Caco-2 (cell line): Measurements from ENCODE around the gene POGZ. TPM values are rescaled to one million over a fixed set of nuclear protein-coding genes. Genes with fewer than 3 reads are reported as not detected.
"Not testable (repeated sequence)": the region's sequence is repeated elsewhere in the genome, so short reads cannot be mapped to it uniquely, and the experiment has no call there.

Experiments used
- BruUV-seq: library from RNA; stranded (reverse); fragments of 400-500 nt; replicated peaks from 2 replicates; lab custom pipeline; 2021; lab: Mats Ljungman, UMichigan
- CTCF ChIA-PET: fragments of 300-600 bp; sonication (Branson Sonifier 250); formaldehyde crosslinking; loops from one replicate; lab custom pipeline; 2022; ENCODE audit warnings: antibody characterized with exemption; lab: Charles Lee
- POLR2A ChIA-PET: fragments of 300-600 bp; sonication (Branson Sonifier 250); formaldehyde crosslinking; loops from one replicate; lab custom pipeline; 2022; ENCODE audit warnings: antibody characterized with exemption; lab: Charles Lee
- DNase-seq, 2 experiments: peaks; one replicate each; pipeline versions ENCODE4 v3.0.0 to v3.0.0-alpha.2; 2020 to 2022
- H3K27me3 ChIP-seq: replicated peaks from 2 replicates; pipeline ENCODE4 v1.6.0; 2011; ENCODE audit warnings: low read length; ENCODE audit not compliant: control insufficient read depth, insufficient read depth
- H3K36me3 ChIP-seq: 2 replicates; pipeline ENCODE4 v1.5.1; 2011; ENCODE audit warnings: low read length; ENCODE audit not compliant: control insufficient read depth, insufficient read depth
- H3K4me1 ChIP-seq: fragments of 250-450 bp; sonication (Bioruptor Pico); 2 replicates; pipeline ENCODE4 v1.5.1; 2020; ENCODE audit warnings: mild to moderate bottlenecking
- H3K4me3 ChIP-seq: 2 replicates; pipeline ENCODE4 v1.5.1; 2011; ENCODE audit warnings: low read depth, mild to moderate bottlenecking, control low read depth, low read length
- H3K9me3 ChIP-seq: fragments of 250-450 bp; sonication (Bioruptor Pico); 2 replicates; pipeline ENCODE4 v1.5.1; 2020; ENCODE audit warnings: mild to moderate bottlenecking, moderate library complexity
- H3K27ac Mint-ChIP-seq: one replicate; pipeline ENCODE4 v1.8.0; 2022; ENCODE audit warnings: mixed read lengths; ENCODE audit not compliant: unreplicated experiment
- H3K27me3 Mint-ChIP-seq: one replicate; pipeline ENCODE4 v1.8.0; 2022; ENCODE audit warnings: mixed read lengths; ENCODE audit not compliant: insufficient read depth, unreplicated experiment
- H3K36me3 Mint-ChIP-seq: one replicate; pipeline ENCODE4 v1.8.0; 2022; ENCODE audit warnings: mild to moderate bottlenecking, mixed read lengths; ENCODE audit not compliant: insufficient read depth, unreplicated experiment
- H3K4me1 Mint-ChIP-seq: one replicate; pipeline ENCODE4 v1.8.0; 2022; ENCODE audit warnings: low read depth, mixed read lengths; ENCODE audit not compliant: unreplicated experiment
- H3K4me3 Mint-ChIP-seq: one replicate; pipeline ENCODE4 v1.8.0; 2022; ENCODE audit warnings: mild to moderate bottlenecking, moderate library complexity, mixed read lengths; ENCODE audit not compliant: unreplicated experiment
- H3K9me3 Mint-ChIP-seq: one replicate; pipeline ENCODE4 v1.8.0; 2022; ENCODE audit warnings: mixed read lengths; ENCODE audit not compliant: unreplicated experiment
- intact Hi-C: fragments of 100-400 bp; cut with micrococcal nuclease; formaldehyde crosslinking; loops from one replicate; pipeline ENCODE4 v1.10.0; 2022; ENCODE audit not compliant: unreplicated experiment
- total RNA-seq: library from RNA; stranded (reverse); gene quantifications from 2 replicates; pipeline ENCODE4 v1.2.3, GENCODE V29; 2022
- TF ChIP-seq, protein P1 (sequence below), 2 experiments: fragments of 200-600 bp in 1 of 2; IDR thresholded peaks; 1 replicate in 1 of 2; 2 replicates in 1 of 2; pipeline versions ENCODE4 v1.5.1 to v1.8.0; 2011 to 2022; ENCODE audit warnings: antibody characterized with exemption in 1 of 2, control low read depth in 1 of 2, inconsistent platforms in 1 of 2, low read depth in 1 of 2, low read length in 1 of 2, mild to moderate bottlenecking in 1 of 2, moderate library complexity in 1 of 2; ENCODE audit not compliant: insufficient read depth in 1 of 2, severe bottlenecking in 1 of 2, unreplicated experiment in 1 of 2

Gene POGZ
- total RNA-seq, 1 experiment from 2014 or later, result 80.0 TPM

DNA sequence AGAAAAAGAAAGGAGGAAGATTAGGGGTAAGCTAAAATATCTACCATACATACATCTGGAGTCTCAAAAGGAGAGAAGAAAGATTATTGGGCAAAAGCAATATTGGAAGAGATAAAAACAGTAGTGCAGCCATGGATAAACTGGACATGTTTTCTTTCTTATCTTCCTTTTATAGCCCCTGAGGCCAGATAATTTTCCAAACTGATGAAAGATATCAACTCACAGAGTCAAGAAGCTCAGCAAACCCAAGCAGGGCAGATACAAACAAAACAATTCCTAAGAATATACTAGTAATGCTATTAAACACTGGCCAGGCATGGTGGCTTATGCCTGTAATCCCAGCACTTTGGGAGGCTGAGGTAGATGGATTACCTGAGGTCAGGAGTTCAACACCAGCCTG lies 65.7 kb downstream of the POGZ start:
- intact Hi-C loops, result loop anchor here (10.0 kb wide), 1 partner anchor 49 kb away; the partner anchor contains the start of gene RFX5
- Mint-ChIP-seq H3K27me3 (no peaks in the 10 kb centered on the region), H3K27ac (no peak overlapping the region), H3K4me1 (no peaks in the 10 kb centered on the region), H3K9me3 (peaks cover 10% of the 10 kb centered on the region), H3K4me3 (no peak overlapping the region), H3K36me3 (no peaks in the 10 kb centered on the region)
- no peak for DNase-seq
- Histone ChIP-seq H3K36me3 (no peaks in the 10 kb centered on the region), H3K9me3 (peaks cover 6% of the 10 kb centered on the region; the same call in 1 of the 2 replicates), H3K4me3 (no peak overlapping the region), H3K4me1 (no peaks in the 10 kb centered on the region), H3K27me3 (no peaks in the 10 kb centered on the region)
- no TSS peak for BruUV-seq
- ChIA-PET POLR2A (no interaction called here), CTCF (no interaction called here)
- TF ChIP-seq, protein P1, sequence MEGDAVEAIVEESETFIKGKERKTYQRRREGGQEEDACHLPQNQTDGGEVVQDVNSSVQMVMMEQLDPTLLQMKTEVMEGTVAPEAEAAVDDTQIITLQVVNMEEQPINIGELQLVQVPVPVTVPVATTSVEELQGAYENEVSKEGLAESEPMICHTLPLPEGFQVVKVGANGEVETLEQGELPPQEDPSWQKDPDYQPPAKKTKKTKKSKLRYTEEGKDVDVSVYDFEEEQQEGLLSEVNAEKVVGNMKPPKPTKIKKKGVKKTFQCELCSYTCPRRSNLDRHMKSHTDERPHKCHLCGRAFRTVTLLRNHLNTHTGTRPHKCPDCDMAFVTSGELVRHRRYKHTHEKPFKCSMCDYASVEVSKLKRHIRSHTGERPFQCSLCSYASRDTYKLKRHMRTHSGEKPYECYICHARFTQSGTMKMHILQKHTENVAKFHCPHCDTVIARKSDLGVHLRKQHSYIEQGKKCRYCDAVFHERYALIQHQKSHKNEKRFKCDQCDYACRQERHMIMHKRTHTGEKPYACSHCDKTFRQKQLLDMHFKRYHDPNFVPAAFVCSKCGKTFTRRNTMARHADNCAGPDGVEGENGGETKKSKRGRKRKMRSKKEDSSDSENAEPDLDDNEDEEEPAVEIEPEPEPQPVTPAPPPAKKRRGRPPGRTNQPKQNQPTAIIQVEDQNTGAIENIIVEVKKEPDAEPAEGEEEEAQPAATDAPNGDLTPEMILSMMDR (IDR thresholded peaks at IDR 0.05; ENCODE audit: insufficient read depth in 1 of 2, low read depth in 1 of 2, low read length in 1 of 2, severe bottlenecking in 1 of 2, unreplicated experiment in 1 of 2), result no peak

DNA sequence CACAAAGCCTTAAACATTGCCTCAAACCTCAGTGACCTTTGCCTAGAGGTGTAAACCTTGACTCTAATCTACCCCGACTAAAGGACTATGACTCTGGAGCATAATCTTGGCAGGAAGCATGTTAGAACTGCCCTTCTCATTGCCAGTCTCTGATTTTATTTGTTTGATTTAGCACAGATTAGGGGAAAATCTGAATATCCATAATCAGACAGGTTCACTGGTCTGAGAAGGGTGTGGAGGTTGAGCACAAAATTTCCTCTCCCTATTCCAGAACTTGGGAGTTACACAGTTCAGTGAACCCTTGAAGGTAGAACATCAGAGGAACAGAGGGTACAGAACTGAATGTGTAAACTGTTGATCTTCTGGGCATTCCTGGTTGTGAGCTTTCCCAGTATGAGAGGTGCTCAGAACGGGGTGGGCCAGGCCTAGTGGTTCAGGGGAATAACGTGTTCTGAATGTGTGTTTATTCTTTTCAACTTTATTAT lies 68.2 kb downstream of the POGZ start:
- Histone ChIP-seq H3K36me3 (no peaks in the 10 kb centered on the region), H3K4me1 (no peaks in the 10 kb centered on the region), H3K4me3 (no peak overlapping the region), H3K9me3 (peaks cover 6% of the 10 kb centered on the region; the same call in 1 of the 2 replicates), H3K27me3 (no peaks in the 10 kb centered on the region)
- intact Hi-C loops, result loop anchor here (10.0 kb wide), 1 partner anchor 46 kb away; the partner anchor contains the start of gene RFX5
- DNase-seq, result no peak
- TF ChIP-seq, protein P1 (IDR thresholded peaks at IDR 0.05; ENCODE audit: insufficient read depth in 1 of 2, low read depth in 1 of 2, low read length in 1 of 2, severe bottlenecking in 1 of 2, unreplicated experiment in 1 of 2), result no peak
- no TSS peak for BruUV-seq
- H3K9me3 Mint-ChIP-seq, result peaks cover 10% of the 10 kb centered on the region
- no peak overlapping the region for H3K4me3 Mint-ChIP-seq
- POLR2A ChIA-PET, result no interaction called here
- H3K27me3 Mint-ChIP-seq, result no peaks in the 10 kb centered on the region
- no peak overlapping the region for H3K27ac Mint-ChIP-seq
- no peaks in the 10 kb centered on the region for H3K4me1 Mint-ChIP-seq
- H3K36me3 Mint-ChIP-seq, result no peaks in the 10 kb centered on the region
- CTCF ChIA-PET, result interaction anchor here (0.7 kb wide), 1 partner anchor 54 kb away, joined by 4 read pairs; no protein-coding TSS in a partner anchor

DNA sequence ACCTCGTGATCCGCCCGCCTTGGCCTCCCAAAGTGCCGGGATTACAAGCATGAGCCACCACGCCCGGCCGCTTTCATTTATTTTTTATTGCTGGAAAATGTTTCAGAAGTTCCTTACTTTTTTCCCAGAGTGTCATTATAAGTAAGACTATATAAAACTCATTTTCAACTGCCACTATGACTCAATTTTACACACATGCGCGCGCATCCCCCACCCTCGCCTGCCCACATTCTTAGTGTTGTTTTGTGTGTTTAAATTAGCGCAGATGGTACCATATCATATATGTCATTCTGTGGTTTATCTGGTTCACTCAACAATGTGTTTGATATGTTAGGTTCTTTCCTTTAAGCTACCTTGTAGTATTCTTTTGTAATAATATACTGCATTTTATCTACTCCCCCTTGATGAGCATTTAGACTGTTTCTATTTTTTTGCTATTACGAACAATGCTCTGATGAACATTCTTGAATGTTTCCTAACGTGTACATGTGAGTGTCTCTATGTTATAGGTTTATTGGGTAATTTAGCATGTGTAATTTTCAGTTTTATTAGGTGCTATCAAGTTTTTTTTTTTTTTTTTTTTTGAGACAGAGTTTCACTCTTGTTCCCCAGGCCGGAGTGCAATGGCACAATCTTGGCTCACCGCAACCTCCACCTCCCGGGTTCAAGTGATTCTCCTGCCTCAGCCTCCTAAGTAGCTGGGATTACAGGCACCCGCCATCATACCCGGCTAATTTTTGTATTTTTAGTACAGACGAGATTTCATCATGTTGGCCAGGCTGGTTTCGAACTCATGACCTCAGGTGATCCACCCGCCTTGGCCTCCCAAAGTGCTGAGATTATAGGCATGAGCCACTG lies 68.8 kb downstream of the POGZ start:
- intact Hi-C loops, result loop anchor here (10.0 kb wide), 1 partner anchor 46 kb away; the partner anchor contains the start of gene RFX5
- H3K4me3 ChIP-seq, H3K4me3 Mint-ChIP-seq, H3K27ac Mint-ChIP-seq, H3K36me3 Mint-ChIP-seq, H3K27me3 Mint-ChIP-seq, BruUV-seq, H3K4me1 Mint-ChIP-seq, H3K36me3 ChIP-seq, H3K4me1 ChIP-seq, H3K27me3 ChIP-seq, DNase-seq, POLR2A ChIA-PET, H3K9me3 ChIP-seq: not testable (repeated sequence)
- CTCF ChIA-PET, result interaction anchor here (0.7 kb wide), 1 partner anchor 54 kb away, joined by 4 read pairs; no protein-coding TSS in a partner anchor
- peaks cover 10% of the 10 kb centered on the region for H3K9me3 Mint-ChIP-seq
